ENCODE data around the gene TGDS.
A peak's percentile ranks its signal among the peaks of the same experiment; 100 is the strongest.
"Not testable (repeated sequence)": the region's sequence is repeated elsewhere in the genome, so short reads cannot be mapped to it uniquely, and the experiment has no call there.

TGDS gene, protein sequence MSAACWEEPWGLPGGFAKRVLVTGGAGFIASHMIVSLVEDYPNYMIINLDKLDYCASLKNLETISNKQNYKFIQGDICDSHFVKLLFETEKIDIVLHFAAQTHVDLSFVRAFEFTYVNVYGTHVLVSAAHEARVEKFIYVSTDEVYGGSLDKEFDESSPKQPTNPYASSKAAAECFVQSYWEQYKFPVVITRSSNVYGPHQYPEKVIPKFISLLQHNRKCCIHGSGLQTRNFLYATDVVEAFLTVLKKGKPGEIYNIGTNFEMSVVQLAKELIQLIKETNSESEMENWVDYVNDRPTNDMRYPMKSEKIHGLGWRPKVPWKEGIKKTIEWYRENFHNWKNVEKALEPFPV

DNA sequence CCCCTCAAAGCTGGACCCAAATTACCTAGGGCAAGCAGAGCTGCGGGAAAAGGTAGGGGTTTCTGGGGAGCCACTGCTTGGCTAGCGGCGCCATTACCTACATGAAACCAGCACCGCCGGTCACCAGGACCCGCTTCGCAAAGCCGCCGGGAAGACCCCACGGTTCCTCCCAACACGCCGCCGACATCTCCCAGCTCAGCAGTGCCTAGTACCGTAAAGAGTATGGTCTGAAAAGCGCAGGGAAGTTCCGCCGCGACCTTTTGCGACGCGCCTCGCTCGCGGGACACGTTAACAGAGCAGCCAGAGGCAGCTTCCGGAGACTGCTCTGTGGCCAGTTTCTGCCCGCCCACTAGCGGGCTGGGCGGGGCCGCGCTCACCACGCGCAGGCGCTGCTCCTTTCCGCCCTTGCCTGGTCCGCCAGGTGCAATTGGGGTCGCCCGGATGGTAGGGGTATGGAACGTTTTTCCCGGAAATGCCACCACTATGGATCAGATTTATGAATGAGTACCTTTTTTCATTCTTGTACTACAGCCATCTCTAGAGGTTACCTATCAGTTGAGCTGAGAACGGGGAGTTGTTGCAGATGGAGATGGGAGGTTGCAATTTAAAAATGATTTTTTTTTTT, at the start of gene TGDS:
Gene TGDS, minus strand, starts transcription at position 203 of the 625 bp plus-strand sequence. Its CDS starts 16 bp downstream, at position 187.
- Mint-ChIP-seq H3K4me1 (ENCODE audit: low read depth) (peaks cover 26% of the 10 kb centered on the region), H3K9me3 (peaks cover 9% of the 10 kb centered on the region), H3K27ac (peak within 1 kb of the TSS; percentile 86), H3K4me3 (peak within 1 kb of the TSS; percentile 84), H3K36me3 (ENCODE audit: low read depth) (peaks cover 24% of the 10 kb centered on the region), H3K27me3 (peaks cover 5% of the 10 kb centered on the region)
- intact Hi-C loops (cut with micrococcal nuclease): loop anchor here (1.0 kb wide), 2 partner anchors 8 to 47 kb away; no protein-coding TSS in a partner anchor

DNA sequence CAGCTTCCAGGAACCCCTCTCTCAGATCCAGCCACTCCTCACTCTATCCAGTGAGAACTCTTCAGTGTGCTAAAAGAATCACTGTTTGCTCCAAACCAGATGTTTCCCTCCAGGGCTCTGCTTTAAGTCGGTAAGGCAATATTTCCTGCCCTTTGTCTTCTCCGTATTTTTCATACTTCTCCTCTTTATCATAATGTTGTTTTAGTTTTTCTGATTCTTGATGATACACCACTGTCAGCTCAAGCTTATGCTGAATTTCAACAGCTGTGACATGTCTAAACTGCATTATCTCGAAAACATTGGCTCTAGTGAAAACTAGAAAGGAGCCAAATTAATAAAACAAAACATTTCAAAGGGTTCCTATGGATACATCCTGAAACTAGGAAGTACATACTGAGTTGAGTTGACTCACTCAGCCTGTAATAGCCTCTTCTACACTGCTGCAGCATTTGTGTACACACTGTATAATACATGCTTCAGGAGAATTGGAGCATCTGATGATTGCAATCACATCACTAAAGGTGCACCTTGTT, 45.5 kb upstream of the TGDS start:
- Mint-ChIP-seq H3K36me3 (ENCODE audit: low read depth) (no peaks in the 10 kb centered on the region), H3K27me3 (no peaks in the 10 kb centered on the region), H3K4me1 (ENCODE audit: low read depth) (no peaks in the 10 kb centered on the region), H3K27ac (no peak overlapping the region), H3K4me3 (no peak overlapping the region), H3K9me3 (no peaks in the 10 kb centered on the region)
- intact Hi-C loops (cut with micrococcal nuclease): no loop called here

DNA sequence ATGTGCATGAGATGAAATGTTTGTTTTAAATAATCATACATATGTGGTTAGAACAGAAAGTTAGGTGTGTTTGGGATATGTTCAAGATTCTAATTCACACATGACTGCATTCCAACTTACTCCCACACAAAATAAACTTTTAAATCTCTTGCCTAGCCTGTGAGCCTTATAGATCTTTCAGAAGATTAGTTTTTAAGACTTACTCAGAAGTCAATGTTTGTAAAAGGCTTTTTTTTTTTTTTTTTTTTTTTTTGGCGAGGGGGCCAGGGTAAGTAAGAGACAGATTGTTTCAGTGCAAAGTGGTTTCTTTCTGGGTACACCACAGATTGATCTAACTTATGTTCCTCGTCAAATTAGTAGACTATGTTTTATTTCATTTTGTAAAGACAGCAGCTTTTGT, 44.8 kb upstream of the TGDS start:
- Mint-ChIP-seq H3K27me3 (no peaks in the 10 kb centered on the region), H3K9me3 (no peaks in the 10 kb centered on the region), H3K4me1 (ENCODE audit: low read depth) (no peaks in the 10 kb centered on the region), H3K27ac (no peak overlapping the region), H3K4me3 (no peak overlapping the region), H3K36me3 (ENCODE audit: low read depth) (no peaks in the 10 kb centered on the region)
- intact Hi-C loops (cut with micrococcal nuclease): no loop called here

DNA sequence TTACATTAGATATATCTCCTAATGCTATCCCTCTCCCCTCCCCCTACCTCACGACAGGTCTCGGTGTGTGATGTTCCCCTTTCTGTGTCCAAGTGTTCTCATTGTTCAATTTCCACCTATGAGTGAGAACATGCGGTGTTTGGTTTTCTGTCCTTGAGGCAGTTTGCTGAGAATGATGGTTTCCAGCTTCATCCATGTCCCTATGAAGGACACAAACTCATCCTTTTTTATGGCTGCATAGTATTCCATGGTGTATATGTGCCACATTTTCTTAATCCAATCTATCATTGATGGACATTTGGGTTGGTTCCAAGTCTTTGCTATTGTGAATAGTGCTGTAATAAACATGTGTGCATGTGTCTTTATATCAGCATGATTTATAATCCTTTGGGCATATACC, 41.7 kb upstream of the TGDS start:
- H3K4me3 Mint-ChIP-seq; H3K27ac Mint-ChIP-seq; H3K27me3 Mint-ChIP-seq; H3K9me3 Mint-ChIP-seq; intact Hi-C loops (cut with micrococcal nuclease); H3K4me1 Mint-ChIP-seq (ENCODE audit: low read depth); H3K36me3 Mint-ChIP-seq (ENCODE audit: low read depth): not testable (repeated sequence)

GRCh38 chr13:94636942-94637578, 41.1 kb upstream of the TGDS start:
- no peaks in the 10 kb centered on the region for H3K27me3 Mint-ChIP-seq
- H3K9me3 Mint-ChIP-seq: no peaks in the 10 kb centered on the region
- H3K4me1 Mint-ChIP-seq (ENCODE audit: low read depth): no peaks in the 10 kb centered on the region
- H3K4me3 Mint-ChIP-seq: no peak overlapping the region
- intact Hi-C loops (cut with micrococcal nuclease): no loop called here
- no peak overlapping the region for H3K27ac Mint-ChIP-seq
- no peaks in the 10 kb centered on the region for H3K36me3 Mint-ChIP-seq (ENCODE audit: low read depth)

DNA sequence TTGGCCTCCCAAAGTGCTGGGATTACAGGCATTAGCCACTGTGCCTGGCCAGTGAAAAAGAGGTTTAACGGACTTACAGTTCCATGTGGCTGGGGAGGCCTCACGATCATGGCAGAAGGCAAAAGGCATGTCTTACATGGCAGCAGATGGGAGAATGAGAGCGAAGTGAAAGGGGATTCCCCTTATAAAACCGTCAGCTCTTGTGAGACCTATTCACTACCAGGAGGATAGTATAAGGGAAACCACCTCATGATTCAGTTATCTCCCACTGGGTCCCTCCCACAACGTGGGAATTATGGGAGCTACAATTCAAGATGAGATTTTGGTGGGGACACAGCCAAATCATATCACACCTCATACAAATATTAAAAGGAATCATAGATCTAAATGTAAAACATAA, 40.1 kb upstream of the TGDS start:
- H3K4me3 Mint-ChIP-seq; H3K4me1 Mint-ChIP-seq (ENCODE audit: low read depth); intact Hi-C loops (cut with micrococcal nuclease); H3K27me3 Mint-ChIP-seq; H3K27ac Mint-ChIP-seq; H3K36me3 Mint-ChIP-seq (ENCODE audit: low read depth); H3K9me3 Mint-ChIP-seq: not testable (repeated sequence)

DNA sequence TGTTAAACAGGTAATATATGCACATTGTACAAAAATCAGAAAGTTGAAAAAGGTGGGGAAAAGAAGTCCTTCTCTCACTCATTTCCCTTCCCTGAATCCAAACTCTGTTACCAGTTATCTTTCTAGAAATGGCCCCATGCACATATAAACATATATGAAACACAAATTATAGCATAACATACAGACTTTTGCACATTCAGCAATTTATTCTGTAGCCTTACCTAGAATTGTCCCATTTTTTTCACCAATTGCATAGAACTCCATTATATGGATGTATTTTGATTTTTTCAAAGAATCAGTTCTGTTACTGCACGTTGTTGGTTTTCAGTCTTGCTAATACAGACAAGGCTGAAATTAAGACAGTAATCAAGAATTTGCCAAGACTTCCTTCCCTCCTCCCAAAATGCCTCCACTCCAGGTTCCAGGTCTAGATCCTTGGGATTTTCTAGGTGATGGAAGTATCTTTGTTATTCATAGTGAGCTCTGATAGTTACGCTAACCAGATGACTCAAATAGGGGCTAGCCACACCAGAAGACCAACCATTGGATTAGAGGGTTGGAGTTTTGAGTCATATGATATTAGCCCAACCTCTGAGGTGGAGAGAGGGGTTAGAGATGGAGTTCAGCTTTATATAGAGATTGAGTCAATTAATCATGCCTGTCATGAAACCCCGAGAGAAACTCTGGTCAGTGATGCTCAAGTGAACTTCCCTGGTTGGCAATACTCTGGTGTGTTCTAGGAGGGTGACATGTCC, 36.5 kb upstream of the TGDS start:
- no peak overlapping the region for H3K4me3 Mint-ChIP-seq
- no peaks in the 10 kb centered on the region for H3K27me3 Mint-ChIP-seq
- H3K4me1 Mint-ChIP-seq (ENCODE audit: low read depth): no peaks in the 10 kb centered on the region
- H3K9me3 Mint-ChIP-seq: no peaks in the 10 kb centered on the region
- intact Hi-C loops (cut with micrococcal nuclease): no loop called here
- no peak overlapping the region for H3K27ac Mint-ChIP-seq
- H3K36me3 Mint-ChIP-seq (ENCODE audit: low read depth): no peaks in the 10 kb centered on the region

- intact Hi-C loops (cut with micrococcal nuclease): no loop called here
- H3K36me3 Mint-ChIP-seq (ENCODE audit: low read depth): peaks cover 5% of the 10 kb centered on the region
- no peaks in the 10 kb centered on the region for H3K9me3 Mint-ChIP-seq
- no peaks in the 10 kb centered on the region for H3K4me1 Mint-ChIP-seq (ENCODE audit: low read depth)
- no peak overlapping the region for H3K27ac Mint-ChIP-seq
- H3K27me3 Mint-ChIP-seq: no peaks in the 10 kb centered on the region
- H3K4me3 Mint-ChIP-seq: no peak overlapping the region
Observed at GRCh38 chr13:94630858-94631257, 34.9 kb upstream of the TGDS start.

GRCh38 chr13:94623316-94623715, 27.4 kb upstream of the TGDS start:
- H3K9me3 Mint-ChIP-seq: no peaks in the 10 kb centered on the region
- no peaks in the 10 kb centered on the region for H3K4me1 Mint-ChIP-seq (ENCODE audit: low read depth)
- no peak overlapping the region for H3K27ac Mint-ChIP-seq
- no peaks in the 10 kb centered on the region for H3K27me3 Mint-ChIP-seq
- no peak overlapping the region for H3K4me3 Mint-ChIP-seq
- intact Hi-C loops (cut with micrococcal nuclease): no loop called here
- peaks cover 47% of the 10 kb centered on the region for H3K36me3 Mint-ChIP-seq (ENCODE audit: low read depth)

DNA sequence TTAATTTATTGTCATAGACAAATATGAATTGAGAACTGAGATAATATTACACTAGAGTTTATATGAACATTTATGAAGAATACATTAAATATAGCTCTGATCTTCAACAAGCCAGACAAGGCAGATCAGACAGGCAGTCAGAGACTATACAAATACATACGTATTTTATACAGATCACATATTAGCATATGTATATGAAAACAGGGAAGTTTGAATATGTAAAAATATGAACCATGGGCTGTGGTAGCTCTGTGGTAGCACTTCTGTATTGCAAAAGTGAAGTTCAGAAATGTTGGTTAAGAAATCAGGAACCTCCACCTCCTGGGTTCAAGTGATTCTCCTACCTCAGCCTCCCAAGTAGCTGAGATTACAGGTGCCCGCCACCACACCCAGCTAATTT, 26.4 kb upstream of the TGDS start:
- intact Hi-C loops (cut with micrococcal nuclease): no loop called here
- H3K4me1 Mint-ChIP-seq (ENCODE audit: low read depth): no peaks in the 10 kb centered on the region
- H3K9me3 Mint-ChIP-seq: no peaks in the 10 kb centered on the region
- peaks cover 47% of the 10 kb centered on the region for H3K36me3 Mint-ChIP-seq (ENCODE audit: low read depth)
- no peak overlapping the region for H3K4me3 Mint-ChIP-seq
- no peaks in the 10 kb centered on the region for H3K27me3 Mint-ChIP-seq
- no peak overlapping the region for H3K27ac Mint-ChIP-seq

GRCh38 chr13:94620286-94620896, 24.4 kb upstream of the TGDS start:
- H3K27ac Mint-ChIP-seq: no peak overlapping the region
- no peaks in the 10 kb centered on the region for H3K27me3 Mint-ChIP-seq
- H3K9me3 Mint-ChIP-seq: no peaks in the 10 kb centered on the region
- intact Hi-C loops (cut with micrococcal nuclease): no loop called here
- H3K4me1 Mint-ChIP-seq (ENCODE audit: low read depth): no peaks in the 10 kb centered on the region
- H3K36me3 Mint-ChIP-seq (ENCODE audit: low read depth): peaks cover 39% of the 10 kb centered on the region
- no peak overlapping the region for H3K4me3 Mint-ChIP-seq

- Mint-ChIP-seq H3K36me3 (ENCODE audit: low read depth) (peaks cover 16% of the 10 kb centered on the region), H3K27ac (no peak overlapping the region), H3K4me3 (no peak overlapping the region), H3K4me1 (ENCODE audit: low read depth) (no peaks in the 10 kb centered on the region), H3K9me3 (no peaks in the 10 kb centered on the region), H3K27me3 (no peaks in the 10 kb centered on the region)
- intact Hi-C loops (cut with micrococcal nuclease): loop anchor here (1.0 to 5.0 kb wide), 2 partner anchors 182 to 255 kb away; no protein-coding TSS in a partner anchor
Observed at GRCh38 chr13:94617389-94618000, 21.5 kb upstream of the TGDS start.

GRCh38 chr13:94613051-94613450, 17.1 kb upstream of the TGDS start:
- intact Hi-C loops (cut with micrococcal nuclease): no loop called here
- no peaks in the 10 kb centered on the region for H3K27me3 Mint-ChIP-seq
- H3K36me3 Mint-ChIP-seq (ENCODE audit: low read depth): peaks cover 13% of the 10 kb centered on the region
- no peak overlapping the region for H3K4me3 Mint-ChIP-seq
- no peaks in the 10 kb centered on the region for H3K9me3 Mint-ChIP-seq
- no peaks in the 10 kb centered on the region for H3K4me1 Mint-ChIP-seq (ENCODE audit: low read depth)
- no peak overlapping the region for H3K27ac Mint-ChIP-seq
